Measurements from ENCODE around the gene RDH5. TPM values are rescaled to one million over a fixed set of nuclear protein-coding genes. Genes with fewer than 3 reads are reported as not detected.

Gene RDH5
- total RNA-seq, 5 donors from 2014 or later (not counting 1 experiment from before 2014, with no cell fraction given) = 13.0 to 29.1 (median 22.4) TPM

- no peaks in the 10 kb centered on the region for H3K36me3 ChIP-seq (ENCODE audit: control insufficient read depth in 2 of 2, extremely low read depth in 1 of 2, insufficient read depth in 1 of 2, low read length in 1 of 2)
- ATAC-seq (replicated peaks in 1 of 4) (no peak), DNase-seq (no peak)
- Mint-ChIP-seq H3K27me3 (peaks cover 2 to 4% of the 10 kb centered on the region in 2 donors), H3K4me1 (no peaks in the 10 kb centered on the region), H3K9me3 (no peaks in the 10 kb centered on the region), H3K36me3 (no peaks in the 10 kb centered on the region), H3K4me3 (no peak overlapping the region), H3K27ac (no peak overlapping the region)
- no peak overlapping the region for H3K27ac ChIP-seq (ENCODE audit: low read length)
- POLR2A ChIA-PET = no interaction called here
- no peaks in the 10 kb centered on the region for H3K9me3 ChIP-seq
- no peaks in the 10 kb centered on the region for H3K4me1 ChIP-seq (ENCODE audit: control insufficient read depth in 1 of 2, extremely low read depth in 1 of 2, insufficient read depth in 2 of 2, low read length in 2 of 2)
- WGBS (ENCODE audit: insufficient coverage) = 100% methylated on average over 1 of the region's 7 CpGs
- peaks cover 0 to 31% of the 10 kb centered on the region in 2 experiments for H3K27me3 ChIP-seq (replicated peaks in 1 of 2; ENCODE audit: control insufficient read depth in 2 of 2, extremely low read depth in 1 of 2, insufficient read depth in 2 of 2, low read length in 1 of 2)
- H3K4me3 ChIP-seq (ENCODE audit: control insufficient read depth in 1 of 2, extremely low read depth in 1 of 2, low read length in 1 of 2) = no peak overlapping the region
- CTCF ChIA-PET = no interaction called here
Measured at GRCh38 chr12:55694188-55694515, 26.0 kb upstream of the RDH5 start.

DNA sequence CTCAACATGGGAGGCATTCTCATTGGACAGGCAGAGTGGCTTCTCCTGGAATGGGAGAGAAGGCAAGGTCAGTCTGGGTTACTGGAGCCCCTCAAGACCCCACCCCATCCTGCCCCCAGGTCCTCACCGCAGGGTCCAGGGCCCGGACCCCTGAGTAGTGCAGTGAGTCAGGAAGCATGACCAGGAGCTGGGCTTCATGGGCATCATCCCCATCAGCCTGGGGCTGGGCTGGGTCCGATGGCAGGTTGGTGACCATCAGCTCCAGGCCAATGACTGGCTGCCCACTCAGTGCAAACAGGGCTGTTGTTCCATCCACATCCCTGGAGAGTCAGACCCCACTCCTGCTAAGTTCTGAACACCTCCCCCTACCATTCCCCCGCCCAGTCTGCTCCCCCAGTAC lies 25.5 kb upstream of the RDH5 start:
- Mint-ChIP-seq H3K4me3 (no peak overlapping the region), H3K27ac (no peak overlapping the region), H3K36me3 (no peaks in the 10 kb centered on the region), H3K27me3 (peaks cover 2 to 4% of the 10 kb centered on the region in 2 donors), H3K9me3 (no peaks in the 10 kb centered on the region), H3K4me1 (no peaks in the 10 kb centered on the region)
- WGBS (ENCODE audit: insufficient coverage) = 85% methylated on average over 4 of the region's 4 CpGs
- no peaks in the 10 kb centered on the region for H3K4me1 ChIP-seq (ENCODE audit: control insufficient read depth in 1 of 2, extremely low read depth in 1 of 2, insufficient read depth in 2 of 2, low read length in 2 of 2)
- CTCF ChIA-PET = no interaction called here
- POLR2A ChIA-PET = interaction anchor here in 1 of 2 donors (0.7 kb wide), 1 partner anchor 61 kb away, joined by 3 read pairs; no protein-coding TSS in a partner anchor
- DNase-seq (no peak), ATAC-seq (replicated peaks in 1 of 4) (no peak)
- H3K27me3 ChIP-seq (replicated peaks in 1 of 2; ENCODE audit: control insufficient read depth in 2 of 2, extremely low read depth in 1 of 2, insufficient read depth in 2 of 2, low read length in 1 of 2) = peaks cover 0 to 34% of the 10 kb centered on the region in 2 experiments
- H3K27ac ChIP-seq (ENCODE audit: low read length) = no peak overlapping the region
- no peaks in the 10 kb centered on the region for H3K9me3 ChIP-seq
- H3K4me3 ChIP-seq (ENCODE audit: control insufficient read depth in 1 of 2, extremely low read depth in 1 of 2, low read length in 1 of 2) = no peak overlapping the region
- no peaks in the 10 kb centered on the region for H3K36me3 ChIP-seq (ENCODE audit: control insufficient read depth in 2 of 2, extremely low read depth in 1 of 2, insufficient read depth in 1 of 2, low read length in 1 of 2)

DNA sequence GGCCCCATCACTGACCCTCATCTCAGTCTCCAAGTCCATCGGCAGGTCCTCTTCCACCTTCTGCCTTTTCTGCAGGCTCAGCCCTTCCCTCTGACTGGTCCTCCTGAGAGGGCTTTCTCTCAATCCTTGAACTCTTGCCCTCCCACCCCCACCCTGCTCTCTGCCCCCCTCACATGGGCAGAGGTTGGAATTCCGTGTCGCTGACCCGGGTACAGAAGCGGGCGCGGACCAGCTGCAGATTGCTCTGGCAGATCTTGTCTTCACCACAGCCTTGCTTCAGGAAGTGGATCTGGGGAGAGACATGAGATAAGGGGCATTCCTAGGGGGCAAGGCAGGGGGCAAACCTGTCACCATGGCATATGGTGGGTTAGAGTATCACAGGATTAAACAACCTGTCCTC lies 24.8 kb upstream of the RDH5 start:
- ChIA-PET POLR2A (no interaction called here), CTCF (no interaction called here)
- H3K27ac ChIP-seq (ENCODE audit: low read length) = no peak overlapping the region
- WGBS (ENCODE audit: insufficient coverage) = 89% methylated on average over 7 of the region's 7 CpGs
- H3K4me3 Mint-ChIP-seq = no peak overlapping the region
- no peaks in the 10 kb centered on the region for H3K36me3 ChIP-seq (ENCODE audit: control insufficient read depth in 2 of 2, extremely low read depth in 1 of 2, insufficient read depth in 1 of 2, low read length in 1 of 2)
- H3K4me1 Mint-ChIP-seq = no peaks in the 10 kb centered on the region
- H3K27me3 Mint-ChIP-seq = peaks cover 2 to 4% of the 10 kb centered on the region in 2 donors
- no peak overlapping the region for H3K4me3 ChIP-seq (ENCODE audit: control insufficient read depth in 1 of 2, extremely low read depth in 1 of 2, low read length in 1 of 2)
- no peaks in the 10 kb centered on the region for H3K9me3 Mint-ChIP-seq
- H3K27me3 ChIP-seq (replicated peaks in 1 of 2; ENCODE audit: control insufficient read depth in 2 of 2, extremely low read depth in 1 of 2, insufficient read depth in 2 of 2, low read length in 1 of 2) = peaks cover 0 to 34% of the 10 kb centered on the region in 2 experiments
- no peaks in the 10 kb centered on the region for H3K9me3 ChIP-seq
- H3K36me3 Mint-ChIP-seq = no peaks in the 10 kb centered on the region
- H3K4me1 ChIP-seq (ENCODE audit: control insufficient read depth in 1 of 2, extremely low read depth in 1 of 2, insufficient read depth in 2 of 2, low read length in 2 of 2) = no peaks in the 10 kb centered on the region
- ATAC-seq (replicated peaks in 1 of 4) = no peak
- H3K27ac Mint-ChIP-seq = no peak overlapping the region
- DNase-seq = no peak

DNA sequence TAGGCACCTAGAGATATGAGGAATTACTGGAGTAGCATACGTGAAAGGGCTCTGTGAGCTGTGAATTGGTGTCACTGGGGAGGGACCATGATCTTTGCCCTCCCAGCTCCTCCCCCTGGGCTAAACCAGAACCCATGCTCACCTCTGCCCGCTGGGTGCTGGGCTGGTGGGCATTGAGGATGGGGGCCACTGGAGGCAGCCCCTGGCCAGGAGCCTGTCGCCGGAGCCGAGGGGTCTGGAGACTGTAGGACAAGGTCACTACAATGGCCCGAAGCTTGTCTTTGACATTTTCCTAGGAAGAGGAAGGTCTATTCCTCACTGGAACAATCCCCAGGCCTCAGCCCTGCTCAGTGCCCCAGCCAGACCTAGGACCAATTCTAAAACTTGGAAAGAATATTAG lies 24.1 kb upstream of the RDH5 start:
- H3K4me1 ChIP-seq (ENCODE audit: control insufficient read depth in 1 of 2, extremely low read depth in 1 of 2, insufficient read depth in 2 of 2, low read length in 2 of 2) = no peaks in the 10 kb centered on the region
- H3K9me3 ChIP-seq = no peaks in the 10 kb centered on the region
- H3K4me1 Mint-ChIP-seq = no peaks in the 10 kb centered on the region
- no CpG with 5 or more reads among the region's 6 CpGs for WGBS (ENCODE audit: insufficient coverage)
- no peak overlapping the region for H3K4me3 ChIP-seq (ENCODE audit: control insufficient read depth in 1 of 2, extremely low read depth in 1 of 2, low read length in 1 of 2)
- CTCF ChIA-PET = no interaction called here
- ATAC-seq (replicated peaks in 1 of 4) = no peak
- H3K27ac ChIP-seq (ENCODE audit: low read length) = no peak overlapping the region
- POLR2A ChIA-PET = no interaction called here
- peaks cover 0 to 37% of the 10 kb centered on the region in 2 experiments for H3K27me3 ChIP-seq (replicated peaks in 1 of 2; ENCODE audit: control insufficient read depth in 2 of 2, extremely low read depth in 1 of 2, insufficient read depth in 2 of 2, low read length in 1 of 2)
- no peaks in the 10 kb centered on the region for H3K9me3 Mint-ChIP-seq
- no peaks in the 10 kb centered on the region for H3K36me3 Mint-ChIP-seq
- peaks cover 2 to 4% of the 10 kb centered on the region in 2 donors for H3K27me3 Mint-ChIP-seq
- DNase-seq = no peak
- H3K4me3 Mint-ChIP-seq = no peak overlapping the region
- no peak overlapping the region for H3K27ac Mint-ChIP-seq
- H3K36me3 ChIP-seq (ENCODE audit: control insufficient read depth in 2 of 2, extremely low read depth in 1 of 2, insufficient read depth in 1 of 2, low read length in 1 of 2) = no peaks in the 10 kb centered on the region

DNA sequence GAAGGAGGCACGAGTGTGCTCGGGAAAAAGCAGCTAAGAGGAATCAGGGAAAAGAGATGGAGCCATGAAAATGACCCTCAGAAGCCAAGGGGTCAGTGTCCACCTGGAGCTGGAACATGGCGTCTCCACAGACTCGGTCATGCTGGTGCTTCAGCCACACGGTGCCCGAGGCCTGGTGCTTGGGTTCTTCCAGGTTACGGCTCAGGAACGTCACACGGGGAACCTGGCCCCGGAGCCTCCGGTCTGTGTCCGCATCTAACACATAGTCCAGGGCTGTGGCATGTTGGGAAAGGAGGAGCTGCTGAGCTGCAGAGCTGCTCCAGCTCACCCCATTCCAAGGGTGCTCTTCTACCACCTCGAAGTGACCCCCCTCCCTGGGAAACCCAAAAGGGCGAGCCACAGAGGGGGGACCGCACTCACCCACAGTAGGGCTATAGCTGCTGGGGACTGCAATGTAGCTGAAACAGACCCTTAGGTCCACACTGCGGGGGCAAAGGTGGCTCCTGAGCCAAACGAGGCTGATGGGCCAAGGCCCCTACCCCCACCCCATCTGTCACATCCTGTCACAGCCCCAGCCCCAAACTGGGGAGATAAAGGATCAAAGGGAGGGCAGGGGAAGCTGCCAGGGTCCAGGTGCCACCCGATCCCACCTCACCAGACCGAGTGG lies 23.3 kb upstream of the RDH5 start:
- Histone ChIP-seq H3K36me3 (ENCODE audit: control insufficient read depth in 2 of 2, extremely low read depth in 1 of 2, insufficient read depth in 1 of 2, low read length in 1 of 2) (no peaks in the 10 kb centered on the region), H3K9me3 (no peaks in the 10 kb centered on the region), H3K4me3 (ENCODE audit: control insufficient read depth in 1 of 2, extremely low read depth in 1 of 2, low read length in 1 of 2) (no peak overlapping the region), H3K27me3 (replicated peaks in 1 of 2; ENCODE audit: control insufficient read depth in 2 of 2, extremely low read depth in 1 of 2, insufficient read depth in 2 of 2, low read length in 1 of 2) (peaks cover 0 to 34% of the 10 kb centered on the region in 2 experiments), H3K4me1 (ENCODE audit: control insufficient read depth in 1 of 2, extremely low read depth in 1 of 2, insufficient read depth in 2 of 2, low read length in 2 of 2) (no peaks in the 10 kb centered on the region), H3K27ac (ENCODE audit: low read length) (no peak overlapping the region)
- DNase-seq (no peak), ATAC-seq (replicated peaks in 1 of 4) (no peak)
- H3K27ac Mint-ChIP-seq = no peak overlapping the region
- ChIA-PET CTCF (no interaction called here), POLR2A (no interaction called here)
- H3K36me3 Mint-ChIP-seq = no peaks in the 10 kb centered on the region
- no peaks in the 10 kb centered on the region for H3K9me3 Mint-ChIP-seq
- no peak overlapping the region for H3K4me3 Mint-ChIP-seq
- H3K27me3 Mint-ChIP-seq = peaks cover 2 to 4% of the 10 kb centered on the region in 2 donors
- no peaks in the 10 kb centered on the region for H3K4me1 Mint-ChIP-seq
- 85% methylated on average over 14 of the region's 19 CpGs for WGBS (ENCODE audit: insufficient coverage)

- Mint-ChIP-seq H3K9me3 (no peaks in the 10 kb centered on the region), H3K36me3 (no peaks in the 10 kb centered on the region), H3K27ac (no peak overlapping the region), H3K27me3 (peaks cover 2 to 5% of the 10 kb centered on the region in 2 donors), H3K4me3 (no peak overlapping the region), H3K4me1 (no peaks in the 10 kb centered on the region)
- ChIA-PET CTCF (interaction anchor here in 1 of 2 donors (0.7 kb wide), 1 partner anchor 19 kb away, joined by 4 read pairs; no protein-coding TSS in a partner anchor), POLR2A (no interaction called here)
- Histone ChIP-seq H3K36me3 (ENCODE audit: control insufficient read depth in 2 of 2, extremely low read depth in 1 of 2, insufficient read depth in 1 of 2, low read length in 1 of 2) (no peaks in the 10 kb centered on the region), H3K4me3 (ENCODE audit: control insufficient read depth in 1 of 2, extremely low read depth in 1 of 2, low read length in 1 of 2) (no peak overlapping the region), H3K9me3 (no peaks in the 10 kb centered on the region), H3K27ac (ENCODE audit: low read length) (no peak overlapping the region), H3K27me3 (replicated peaks in 1 of 2; ENCODE audit: control insufficient read depth in 2 of 2, extremely low read depth in 1 of 2, insufficient read depth in 2 of 2, low read length in 1 of 2) (peaks cover 0 to 36% of the 10 kb centered on the region in 2 experiments), H3K4me1 (ENCODE audit: control insufficient read depth in 1 of 2, extremely low read depth in 1 of 2, insufficient read depth in 2 of 2, low read length in 2 of 2) (no peaks in the 10 kb centered on the region)
- DNase-seq (no peak), ATAC-seq (replicated peaks in 1 of 4) (no peak)
- 86% methylated on average over 6 of the region's 7 CpGs for WGBS (ENCODE audit: insufficient coverage)
Measured at GRCh38 chr12:55697686-55698085, 22.5 kb upstream of the RDH5 start.
